MCF 10A (cell line): Measurements from ENCODE around the gene PHTF2. TPM values are rescaled to one million over a fixed set of nuclear protein-coding genes. Genes with fewer than 3 reads are reported as not detected.
A peak's percentile ranks its signal among the peaks of the same experiment; 100 is the strongest.

ENCODE experiments used
- BruUV-seq: library from RNA; stranded (reverse); fragments of 400-500 nt; replicated peaks from 2 replicates; lab custom pipeline; 2021; lab: Mats Ljungman, UMichigan
- CTCF ChIA-PET: fragments of 300-600 bp; sonication (Branson Sonifier 250); formaldehyde crosslinking; extraction: SDS; loops from one replicate; lab custom pipeline; 2021; ENCODE audit warnings: antibody characterized with exemption, inconsistent platforms; lab: Yijun Ruan, JAX
- POLR2A ChIA-PET: fragments of 300-600, 350-650 bp; sonication (Branson Sonifier 250); formaldehyde crosslinking; extraction: SDS; loops from one replicate; lab custom pipeline; 2020; ENCODE audit warnings: antibody characterized with exemption, inconsistent platforms; lab: Yijun Ruan, JAX
- DNase-seq: peaks from one replicate; pipeline ENCODE4 v3.0.0-alpha.2; 2018; ENCODE audit not compliant: unreplicated experiment
- H3K27ac Mint-ChIP-seq: one replicate; pipeline ENCODE4 v1.8.0; 2022; ENCODE audit warnings: mild to moderate bottlenecking, low read depth, mixed read lengths; ENCODE audit not compliant: unreplicated experiment
- H3K27me3 Mint-ChIP-seq: one replicate; pipeline ENCODE4 v1.8.0; 2022; ENCODE audit warnings: mixed read lengths; ENCODE audit not compliant: insufficient read depth, unreplicated experiment
- H3K36me3 Mint-ChIP-seq: one replicate; pipeline ENCODE4 v1.8.0; 2022; ENCODE audit warnings: mild to moderate bottlenecking, moderate library complexity, mixed read lengths; ENCODE audit not compliant: insufficient read depth, unreplicated experiment
- H3K4me1 Mint-ChIP-seq: one replicate; pipeline ENCODE4 v1.8.0; 2022; ENCODE audit warnings: mixed read lengths; ENCODE audit not compliant: insufficient read depth, unreplicated experiment
- H3K4me3 Mint-ChIP-seq: one replicate; pipeline ENCODE4 v1.8.0; 2022; ENCODE audit warnings: mild to moderate bottlenecking, moderate library complexity, mixed read lengths; ENCODE audit not compliant: unreplicated experiment
- H3K9me3 Mint-ChIP-seq: one replicate; pipeline ENCODE4 v1.8.0; 2022; ENCODE audit warnings: mixed read lengths; ENCODE audit not compliant: unreplicated experiment
- intact Hi-C: fragments of 100-400 bp; cut with micrococcal nuclease; formaldehyde crosslinking; loops from 2 replicates; pipeline ENCODE4 v1.14.1; 2022
- total RNA-seq: library from RNA; stranded (reverse); gene quantifications from 2 replicates; pipeline ENCODE4 v1.2.3, GENCODE V29; 2022
- TF ChIP-seq, protein P1 (sequence below): fragments of 200-600 bp; IDR thresholded peaks from one replicate; pipeline ENCODE4 v1.8.0; 2022; ENCODE audit warnings: antibody characterized with exemption, mild to moderate bottlenecking; ENCODE audit not compliant: unreplicated experiment

The PHTF2 gene
- total RNA-seq, 1 experiment from 2014 or later, result 16.0 TPM

DNA sequence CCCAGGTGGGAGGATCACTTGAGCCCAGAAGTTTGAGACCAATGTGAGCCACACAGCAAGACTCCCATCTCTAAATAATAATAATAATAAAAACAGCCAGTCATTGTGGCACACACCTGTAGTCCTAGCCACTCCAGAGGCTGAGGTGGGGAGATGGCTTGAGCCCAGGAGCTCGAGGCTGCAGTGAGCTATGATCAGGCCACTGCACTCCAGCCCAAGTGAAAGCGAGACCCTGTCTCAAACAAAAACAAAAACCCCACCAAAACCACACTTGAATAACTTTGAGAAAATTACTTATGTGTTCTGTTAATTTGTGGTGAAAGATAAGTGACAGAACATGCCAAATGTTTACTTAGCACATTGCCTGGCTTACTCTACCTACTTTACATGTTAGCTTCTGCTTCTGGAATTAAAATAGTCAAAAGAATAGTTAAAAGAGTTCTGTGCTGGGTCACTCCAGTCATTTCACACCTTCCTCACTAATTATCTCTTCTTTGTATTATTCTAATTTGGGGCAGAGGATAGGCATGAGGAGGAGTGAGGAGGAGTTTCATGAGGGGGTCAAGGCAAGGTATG lies 10.2 kb upstream of the PHTF2 start:
- H3K27ac Mint-ChIP-seq, result no peak overlapping the region
- intact Hi-C loops, result no loop called here
- H3K4me3 Mint-ChIP-seq, result no peak overlapping the region
- H3K9me3 Mint-ChIP-seq, result no peaks in the 10 kb centered on the region
- no peaks in the 10 kb centered on the region for H3K27me3 Mint-ChIP-seq
- POLR2A ChIA-PET, result interaction anchor here (0.6 to 0.9 kb wide), 2 partner anchors 9 to 190 kb away, joined by 3 to 4 read pairs; no protein-coding TSS in a partner anchor
- H3K4me1 Mint-ChIP-seq, result no peaks in the 10 kb centered on the region
- no TSS peak for BruUV-seq
- CTCF ChIA-PET, result interaction anchor here (0.6 to 1.1 kb wide), 3 partner anchors 115 to 179 kb away, joined by 3 read pairs; no protein-coding TSS in a partner anchor
- peaks cover 17% of the 10 kb centered on the region for H3K36me3 Mint-ChIP-seq
- TF ChIP-seq, protein P1, sequence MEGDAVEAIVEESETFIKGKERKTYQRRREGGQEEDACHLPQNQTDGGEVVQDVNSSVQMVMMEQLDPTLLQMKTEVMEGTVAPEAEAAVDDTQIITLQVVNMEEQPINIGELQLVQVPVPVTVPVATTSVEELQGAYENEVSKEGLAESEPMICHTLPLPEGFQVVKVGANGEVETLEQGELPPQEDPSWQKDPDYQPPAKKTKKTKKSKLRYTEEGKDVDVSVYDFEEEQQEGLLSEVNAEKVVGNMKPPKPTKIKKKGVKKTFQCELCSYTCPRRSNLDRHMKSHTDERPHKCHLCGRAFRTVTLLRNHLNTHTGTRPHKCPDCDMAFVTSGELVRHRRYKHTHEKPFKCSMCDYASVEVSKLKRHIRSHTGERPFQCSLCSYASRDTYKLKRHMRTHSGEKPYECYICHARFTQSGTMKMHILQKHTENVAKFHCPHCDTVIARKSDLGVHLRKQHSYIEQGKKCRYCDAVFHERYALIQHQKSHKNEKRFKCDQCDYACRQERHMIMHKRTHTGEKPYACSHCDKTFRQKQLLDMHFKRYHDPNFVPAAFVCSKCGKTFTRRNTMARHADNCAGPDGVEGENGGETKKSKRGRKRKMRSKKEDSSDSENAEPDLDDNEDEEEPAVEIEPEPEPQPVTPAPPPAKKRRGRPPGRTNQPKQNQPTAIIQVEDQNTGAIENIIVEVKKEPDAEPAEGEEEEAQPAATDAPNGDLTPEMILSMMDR, result no peak
- DNase-seq, result no peak

DNA sequence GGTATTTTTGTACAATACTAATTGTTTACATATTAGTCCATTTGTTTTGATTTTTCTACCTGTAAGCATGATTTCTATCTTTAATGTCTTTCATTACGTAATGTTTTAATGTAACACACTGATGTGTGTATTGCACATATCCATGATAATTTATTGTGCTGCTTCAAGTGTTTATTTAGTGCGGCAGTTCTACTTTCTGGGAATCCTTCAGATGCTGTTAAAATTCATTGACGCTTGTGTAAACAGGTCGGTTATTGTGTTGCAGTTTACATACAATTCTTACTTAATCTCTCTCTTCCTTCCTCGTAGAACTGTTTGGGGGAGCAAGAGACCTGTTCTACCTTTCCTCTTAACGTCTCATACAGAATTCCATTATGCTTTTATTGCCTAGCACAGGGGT lies 7.2 kb upstream of the PHTF2 start:
- TF ChIP-seq, protein P1, result no peak
- H3K27me3 Mint-ChIP-seq, result no peaks in the 10 kb centered on the region
- CTCF ChIA-PET, result interaction anchor here (1.0 to 1.9 kb wide), 2 partner anchors 32 to 140 kb away, joined by 3 to 8 read pairs; no protein-coding TSS in a partner anchor
- H3K4me3 Mint-ChIP-seq, result no peak overlapping the region
- intact Hi-C loops, result loop anchor here (10.0 kb wide), 1 partner anchor 113 kb away; no protein-coding TSS in a partner anchor
- no peak for DNase-seq
- BruUV-seq, result no TSS peak
- H3K9me3 Mint-ChIP-seq, result no peaks in the 10 kb centered on the region
- peak overlapping the region; percentile 36 for H3K27ac Mint-ChIP-seq
- POLR2A ChIA-PET, result interaction anchor here (1.4 kb wide), 1 partner anchor 95 kb away, joined by 3 read pairs; the partner anchor contains the start of gene RSBN1L
- peaks cover 22% of the 10 kb centered on the region for H3K36me3 Mint-ChIP-seq
- peaks cover 9% of the 10 kb centered on the region for H3K4me1 Mint-ChIP-seq

DNA sequence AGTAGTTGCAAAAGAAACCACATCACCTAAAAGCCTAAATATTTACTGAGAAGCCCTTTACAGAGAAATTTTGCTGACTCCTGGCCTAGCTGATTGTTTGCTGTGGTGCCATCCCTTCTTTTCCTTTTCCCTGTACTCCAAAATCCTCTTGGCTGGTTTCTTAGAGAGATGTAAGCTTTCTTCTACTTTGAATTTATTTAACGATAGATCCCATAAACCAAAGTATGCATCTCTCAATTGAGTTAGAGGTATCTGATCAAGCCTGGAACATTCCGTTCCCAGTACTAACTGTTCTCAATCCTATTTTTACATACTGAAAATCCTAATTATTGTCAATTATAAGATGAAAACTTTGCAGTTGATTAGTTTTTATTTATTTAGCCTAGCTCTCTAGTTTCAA lies 6.6 kb upstream of the PHTF2 start:
- H3K27me3 Mint-ChIP-seq, result no peaks in the 10 kb centered on the region
- DNase-seq, result no peak
- TF ChIP-seq, protein P1, result no peak
- ChIA-PET CTCF (interaction anchor here (1.0 to 1.9 kb wide), 2 partner anchors 33 to 140 kb away, joined by 3 to 8 read pairs; no protein-coding TSS in a partner anchor), POLR2A (interaction anchor here (0.7 to 1.4 kb wide), 3 partner anchors 75 to 292 kb away, joined by 3 read pairs; partner anchors contain the start of gene RSBN1L)
- no TSS peak for BruUV-seq
- peaks cover 22% of the 10 kb centered on the region for H3K36me3 Mint-ChIP-seq
- H3K9me3 Mint-ChIP-seq, result no peaks in the 10 kb centered on the region
- no peak overlapping the region for H3K4me3 Mint-ChIP-seq
- peaks cover 13% of the 10 kb centered on the region for H3K4me1 Mint-ChIP-seq
- peak overlapping the region; percentile 36 for H3K27ac Mint-ChIP-seq
- intact Hi-C loops, result loop anchor here (10.0 kb wide), 1 partner anchor 113 kb away; no protein-coding TSS in a partner anchor

DNA sequence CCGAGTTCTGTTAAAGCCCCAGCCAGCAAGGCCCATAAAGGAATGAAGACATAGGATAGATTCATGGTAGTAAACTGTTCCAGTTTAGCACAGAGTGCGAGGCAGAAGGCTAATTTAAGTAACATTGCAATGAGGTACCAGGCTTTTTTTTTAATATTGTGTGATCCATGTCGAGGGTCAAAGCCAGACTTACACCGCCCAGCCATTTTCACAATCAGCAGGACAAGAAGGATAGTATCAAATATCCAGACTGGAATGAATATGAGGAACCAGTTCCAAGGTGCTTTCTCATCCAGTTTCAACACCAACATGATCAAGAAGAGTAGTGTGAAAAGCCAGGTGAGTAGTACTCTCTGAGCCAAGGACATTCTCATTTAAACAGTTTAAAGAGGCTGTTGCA lies 4.6 kb upstream of the PHTF2 start:
- CTCF ChIA-PET, result interaction anchor here (0.7 to 1.4 kb wide), 2 partner anchors 142 to 143 kb away, joined by 3 read pairs; no protein-coding TSS in a partner anchor
- no peak for DNase-seq
- H3K27me3 Mint-ChIP-seq, result no peaks in the 10 kb centered on the region
- H3K27ac Mint-ChIP-seq, result peak overlapping the region; percentile 18
- POLR2A ChIA-PET, result interaction anchor here (0.8 kb wide), 1 partner anchor 73 kb away, joined by 3 read pairs; no protein-coding TSS in a partner anchor
- no peak overlapping the region for H3K4me3 Mint-ChIP-seq
- intact Hi-C loops, result loop anchor here (10.0 kb wide), 1 partner anchor 111 kb away; no protein-coding TSS in a partner anchor
- no peaks in the 10 kb centered on the region for H3K9me3 Mint-ChIP-seq
- peaks cover 13% of the 10 kb centered on the region for H3K4me1 Mint-ChIP-seq
- peaks cover 22% of the 10 kb centered on the region for H3K36me3 Mint-ChIP-seq
- BruUV-seq, result no TSS peak
- TF ChIP-seq, protein P1, result no peak
